Measurements from ENCODE around the gene CBFA2T2.

CBFA2T2 gene

DNA sequence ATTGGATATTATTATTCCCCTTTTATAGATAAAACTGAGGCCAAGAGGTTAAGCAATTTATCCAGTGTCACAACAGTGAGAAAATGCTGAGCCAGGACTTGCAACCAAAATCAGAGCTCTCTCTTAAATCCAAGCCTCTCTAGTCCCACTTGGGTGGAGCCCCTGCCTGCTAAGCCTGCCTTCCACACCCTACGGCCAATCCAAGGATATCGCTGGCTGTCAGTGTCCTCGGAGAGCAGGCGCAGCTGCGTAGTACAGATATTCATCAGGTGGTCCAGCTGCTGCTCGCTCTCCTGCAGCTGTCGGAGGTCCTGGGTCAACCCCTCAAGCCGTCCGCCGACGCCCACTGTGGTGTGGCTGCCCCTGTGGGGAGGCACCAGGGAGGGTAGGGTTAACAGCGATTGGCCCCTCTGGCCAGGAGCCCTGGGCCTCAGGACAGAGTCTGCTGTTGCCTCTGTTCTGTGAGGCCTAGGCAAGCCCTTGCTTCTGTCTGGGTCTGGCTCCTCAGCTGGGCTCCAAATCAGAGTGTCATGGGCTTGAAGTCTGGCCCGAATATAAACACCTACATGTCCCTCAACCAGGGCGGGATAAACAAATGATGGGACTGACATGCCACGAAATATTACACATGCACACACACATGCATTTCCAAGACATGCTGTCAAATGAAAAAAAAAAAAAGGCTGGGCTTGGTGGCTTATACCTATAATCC, 188.3 kb downstream of the CBFA2T2 start:
- TF ChIP-seq, protein P1, sequence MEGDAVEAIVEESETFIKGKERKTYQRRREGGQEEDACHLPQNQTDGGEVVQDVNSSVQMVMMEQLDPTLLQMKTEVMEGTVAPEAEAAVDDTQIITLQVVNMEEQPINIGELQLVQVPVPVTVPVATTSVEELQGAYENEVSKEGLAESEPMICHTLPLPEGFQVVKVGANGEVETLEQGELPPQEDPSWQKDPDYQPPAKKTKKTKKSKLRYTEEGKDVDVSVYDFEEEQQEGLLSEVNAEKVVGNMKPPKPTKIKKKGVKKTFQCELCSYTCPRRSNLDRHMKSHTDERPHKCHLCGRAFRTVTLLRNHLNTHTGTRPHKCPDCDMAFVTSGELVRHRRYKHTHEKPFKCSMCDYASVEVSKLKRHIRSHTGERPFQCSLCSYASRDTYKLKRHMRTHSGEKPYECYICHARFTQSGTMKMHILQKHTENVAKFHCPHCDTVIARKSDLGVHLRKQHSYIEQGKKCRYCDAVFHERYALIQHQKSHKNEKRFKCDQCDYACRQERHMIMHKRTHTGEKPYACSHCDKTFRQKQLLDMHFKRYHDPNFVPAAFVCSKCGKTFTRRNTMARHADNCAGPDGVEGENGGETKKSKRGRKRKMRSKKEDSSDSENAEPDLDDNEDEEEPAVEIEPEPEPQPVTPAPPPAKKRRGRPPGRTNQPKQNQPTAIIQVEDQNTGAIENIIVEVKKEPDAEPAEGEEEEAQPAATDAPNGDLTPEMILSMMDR (IDR thresholded peaks at IDR 0.05; ENCODE audit: low read depth, low read length): no peak
- H3K4me3 ChIP-seq (ENCODE audit: low read depth, low read length): no peak overlapping the region
- no peak for DNase-seq (ENCODE audit: low read depth, low spot score)
- in situ Hi-C loops (cut with HindIII; ENCODE audit: low sequenced_read_pairs): no loop called here

DNA sequence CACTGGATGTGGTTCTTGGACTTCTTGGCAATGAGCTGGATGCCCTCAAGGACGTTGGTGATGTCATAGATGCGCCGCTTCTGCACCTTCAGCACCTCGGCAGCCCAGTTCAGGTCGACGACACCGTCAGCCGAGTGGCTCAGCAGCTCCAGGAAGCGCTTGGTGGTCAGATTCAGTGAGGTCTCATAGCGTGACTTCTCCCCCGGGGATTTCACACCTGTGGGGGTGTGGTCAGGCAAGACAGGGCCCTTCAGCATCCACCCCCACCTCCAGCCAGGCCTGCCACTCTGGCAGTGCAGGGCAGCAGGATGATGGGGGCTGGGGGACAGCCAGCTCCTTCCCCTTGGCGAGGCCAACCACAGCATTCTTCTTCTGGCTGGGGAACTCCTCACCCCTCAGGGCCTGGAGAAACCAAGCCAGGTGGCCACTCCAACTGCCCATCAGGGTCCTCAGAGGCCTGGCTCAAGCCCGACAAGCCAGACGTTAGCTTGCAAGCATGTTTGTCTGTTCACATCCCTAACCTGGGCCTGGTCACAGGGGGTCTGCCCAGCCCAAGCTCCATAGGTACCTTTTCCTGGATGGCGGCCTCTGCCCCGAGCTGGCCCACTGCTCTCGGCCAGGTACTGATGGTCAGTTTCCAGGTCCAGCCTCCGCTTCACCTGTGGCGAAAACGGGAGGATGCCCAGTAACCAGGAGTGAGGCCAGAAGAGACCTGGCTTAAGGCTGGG, 190.0 kb downstream of the CBFA2T2 start:
- no peak for DNase-seq (ENCODE audit: low read depth, low spot score)
- TF ChIP-seq, protein P1 (IDR thresholded peaks at IDR 0.05; ENCODE audit: low read depth, low read length): no peak
- H3K4me3 ChIP-seq (ENCODE audit: low read depth, low read length): no peak overlapping the region
- in situ Hi-C loops (cut with HindIII; ENCODE audit: low sequenced_read_pairs): no loop called here

DNA sequence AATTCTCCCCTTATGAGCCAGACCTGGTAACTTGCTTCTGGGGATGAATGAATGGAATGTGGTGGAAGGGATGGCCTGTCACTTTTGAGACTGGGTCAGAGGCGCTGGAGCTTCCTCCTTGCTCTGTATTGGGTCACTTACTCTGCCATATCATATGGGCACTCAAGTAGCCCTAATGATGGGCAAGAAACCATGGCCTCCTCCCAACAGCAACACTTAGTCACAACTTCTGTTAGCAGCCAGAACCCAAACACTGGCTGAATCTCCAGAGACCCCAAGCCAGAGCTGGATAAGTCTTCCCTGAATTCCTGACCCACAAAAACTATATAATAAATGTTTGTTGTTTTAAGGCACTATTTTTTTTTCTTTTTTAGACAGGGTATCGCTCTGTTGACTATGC, 190.8 kb downstream of the CBFA2T2 start:
- H3K4me3 ChIP-seq (ENCODE audit: low read depth, low read length): no peak overlapping the region
- in situ Hi-C loops (cut with HindIII; ENCODE audit: low sequenced_read_pairs): no loop called here
- TF ChIP-seq, protein P1 (IDR thresholded peaks at IDR 0.05; ENCODE audit: low read depth, low read length): no peak
- DNase-seq (ENCODE audit: low read depth, low spot score): no peak

DNA sequence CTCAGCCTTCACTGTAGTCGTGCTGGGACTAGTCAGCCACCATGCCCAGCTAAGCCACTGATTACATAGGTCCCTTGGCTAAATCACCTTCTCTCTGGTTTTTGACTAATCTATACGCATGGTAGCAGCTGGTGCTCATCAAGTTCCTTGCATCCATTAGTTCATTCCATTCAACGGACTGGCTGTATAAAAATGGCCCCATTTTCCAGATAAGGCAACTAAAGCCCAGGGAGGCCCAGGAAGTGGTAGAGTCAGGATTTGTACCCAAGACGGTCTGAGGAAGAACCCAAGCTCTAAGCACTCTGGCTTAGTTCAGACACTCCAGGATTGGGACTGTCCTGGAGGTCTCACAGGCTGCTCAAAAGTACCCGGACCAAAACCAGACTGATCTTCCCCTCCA, 191.4 kb downstream of the CBFA2T2 start:
- TF ChIP-seq, protein P1 (IDR thresholded peaks at IDR 0.05; ENCODE audit: low read depth, low read length): no peak
- in situ Hi-C loops (cut with HindIII; ENCODE audit: low sequenced_read_pairs): no loop called here
- H3K4me3 ChIP-seq (ENCODE audit: low read depth, low read length): no peak overlapping the region
- DNase-seq (ENCODE audit: low read depth, low spot score): no peak

DNA sequence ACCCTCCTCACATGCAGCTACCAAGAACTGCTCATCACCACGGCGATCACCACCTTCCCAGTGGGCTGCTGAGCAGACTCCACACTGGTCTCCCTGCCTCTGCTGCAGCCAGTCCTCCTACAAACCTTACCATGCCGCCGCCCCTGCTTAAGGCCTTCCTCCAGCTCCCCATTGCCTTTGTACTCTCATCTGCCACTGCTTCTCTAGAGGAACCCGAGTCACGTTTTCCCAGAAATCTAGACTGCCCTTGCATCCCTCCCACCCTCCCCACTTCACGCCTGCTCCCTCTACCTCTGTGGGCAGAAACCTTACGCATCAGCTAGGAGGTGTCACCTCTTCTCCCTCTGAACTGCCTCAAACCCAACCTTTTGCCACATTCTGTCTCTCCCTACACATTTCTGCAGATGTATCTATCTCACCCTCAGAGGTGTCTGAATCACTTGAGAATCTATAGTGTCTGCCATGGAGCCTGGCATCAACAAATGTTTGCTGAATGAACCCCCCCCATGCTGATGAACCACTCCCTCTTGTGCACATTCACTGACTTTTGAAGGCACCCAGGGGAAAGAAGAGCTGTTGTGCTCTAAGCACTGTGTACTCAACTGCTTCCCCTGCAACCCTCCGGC, 191.9 kb downstream of the CBFA2T2 start:
- no peak for DNase-seq (ENCODE audit: low read depth, low spot score)
- TF ChIP-seq, protein P1 (IDR thresholded peaks at IDR 0.05; ENCODE audit: low read depth, low read length): no peak
- no peak overlapping the region for H3K4me3 ChIP-seq (ENCODE audit: low read depth, low read length)
- in situ Hi-C loops (cut with HindIII; ENCODE audit: low sequenced_read_pairs): no loop called here

DNA sequence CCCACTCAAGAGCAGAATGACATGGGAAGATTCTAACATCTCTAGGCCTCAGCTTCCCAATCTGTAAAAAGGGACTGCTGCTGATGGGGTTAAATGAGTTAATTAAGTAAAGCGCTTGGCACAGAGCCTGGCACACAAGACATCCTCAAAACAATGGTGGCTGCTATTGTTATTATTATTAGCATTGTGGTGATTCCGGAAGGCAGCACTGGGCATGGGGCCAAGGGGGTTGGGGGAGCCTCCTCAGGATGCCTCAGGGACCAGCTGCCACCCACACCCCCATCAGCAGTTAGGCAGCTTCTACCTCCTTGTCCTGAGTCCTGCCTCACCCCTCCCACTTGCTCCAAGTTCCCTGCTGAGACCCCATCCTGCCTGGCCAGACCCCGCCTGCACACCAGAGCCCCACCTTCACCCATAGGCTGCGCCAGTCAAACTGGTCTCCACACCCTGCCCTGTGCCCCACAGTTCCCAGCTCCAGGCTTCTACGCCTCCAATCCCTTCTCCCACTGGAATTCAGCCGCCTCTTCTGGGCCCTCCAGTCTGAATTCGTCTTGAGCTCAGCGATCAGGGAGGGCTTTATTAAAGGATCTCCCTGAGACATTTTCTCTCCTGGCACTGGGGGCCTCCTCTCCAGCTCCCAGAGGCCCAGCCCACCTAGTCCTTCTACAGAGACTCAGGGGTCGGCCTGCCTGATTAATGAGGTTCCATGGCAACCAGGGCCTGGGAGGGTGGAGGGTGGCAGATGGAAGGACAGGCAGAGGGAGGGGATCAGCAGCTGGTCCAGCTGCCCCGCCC, 194.8 kb downstream of the CBFA2T2 start:
- H3K4me3 ChIP-seq (ENCODE audit: low read depth, low read length): no peak overlapping the region
- in situ Hi-C loops (cut with HindIII; ENCODE audit: low sequenced_read_pairs): no loop called here
- TF ChIP-seq, protein P1 (IDR thresholded peaks at IDR 0.05; ENCODE audit: low read depth, low read length): no peak
- no peak for DNase-seq (ENCODE audit: low read depth, low spot score)
